ENCODE measurements around the gene PKN1. TPM values are rescaled to one million over a fixed set of nuclear protein-coding genes. Genes with fewer than 3 reads are reported as not detected.

PKN1 gene
- 84.5 to 89.1 TPM (median 85.9 TPM) in 3 replicates for total RNA-seq

- peak in 1 of 2 experiments; percentile 52 for DNase-seq (ENCODE audit: low spot score in 2 of 2, unreplicated experiment in 2 of 2)
Measured at GRCh38 chr19:14432791-14433553, at the start of gene PKN1. Gene PKN1, plus strand, starts transcription at chr19:14433306. Its CDS starts 216 bp downstream, at chr19:14433522.

GRCh38 chr19:14383661-14384555 lies 49.2 kb upstream of the PKN1 start:
- no peak for DNase-seq (ENCODE audit: low spot score in 2 of 2, unreplicated experiment in 2 of 2)
- Mint-ChIP-seq H3K27ac (no peak overlapping the region), H3K36me3 (no peaks in the 10 kb centered on the region), H3K27me3 (ENCODE audit: low read depth) (no peaks in the 10 kb centered on the region), H3K4me1 (peaks cover 18% of the 10 kb centered on the region), H3K9me3 (no peaks in the 10 kb centered on the region), H3K4me3 (no peak overlapping the region)
- no peak for TF ChIP-seq CTCF (IDR thresholded peaks at IDR 0.05; ENCODE audit: unreplicated experiment)

More at GRCh38 chr19:14432791-14433553, at the start of gene PKN1:
- H3K36me3 Mint-ChIP-seq, result no peaks in the 10 kb centered on the region
- H3K4me1 Mint-ChIP-seq, result peaks cover 17% of the 10 kb centered on the region
- H3K27ac Mint-ChIP-seq, result peak within 1 kb of the TSS; percentile 76
- peak within 1 kb of the TSS; percentile 79 for H3K4me3 Mint-ChIP-seq
- TF ChIP-seq CTCF (IDR thresholded peaks at IDR 0.05; ENCODE audit: unreplicated experiment), result no peak
- H3K9me3 Mint-ChIP-seq, result no peaks in the 10 kb centered on the region
- peaks cover 16% of the 10 kb centered on the region for H3K27me3 Mint-ChIP-seq (ENCODE audit: low read depth)

- no peak for TF ChIP-seq CTCF (IDR thresholded peaks at IDR 0.05; ENCODE audit: unreplicated experiment)
- H3K4me3 Mint-ChIP-seq, result no peak overlapping the region
Measured at GRCh38 chr19:14385492-14385891, 47.6 kb upstream of the PKN1 start.

GRCh38 chr19:14390548-14390947 lies 42.6 kb upstream of the PKN1 start:
- no peak overlapping the region for H3K4me3 Mint-ChIP-seq
- H3K36me3 Mint-ChIP-seq, result no peaks in the 10 kb centered on the region
- H3K9me3 Mint-ChIP-seq, result no peaks in the 10 kb centered on the region
- no peak overlapping the region for H3K27ac Mint-ChIP-seq
- no peaks in the 10 kb centered on the region for H3K4me1 Mint-ChIP-seq
- no peaks in the 10 kb centered on the region for H3K27me3 Mint-ChIP-seq (ENCODE audit: low read depth)
- no peak for DNase-seq (ENCODE audit: low spot score in 2 of 2, unreplicated experiment in 2 of 2)
- no peak for TF ChIP-seq CTCF (IDR thresholded peaks at IDR 0.05; ENCODE audit: unreplicated experiment)

More at GRCh38 chr19:14385492-14385891, 47.6 kb upstream of the PKN1 start:
- DNase-seq (ENCODE audit: low spot score in 2 of 2, unreplicated experiment in 2 of 2), result no peak
- Mint-ChIP-seq H3K9me3 (no peaks in the 10 kb centered on the region), H3K36me3 (no peaks in the 10 kb centered on the region), H3K27me3 (ENCODE audit: low read depth) (no peaks in the 10 kb centered on the region), H3K4me1 (peaks cover 13% of the 10 kb centered on the region), H3K27ac (no peak overlapping the region)

GRCh38 chr19:14391156-14391821 lies 41.8 kb upstream of the PKN1 start:
- Mint-ChIP-seq H3K36me3 (no peaks in the 10 kb centered on the region), H3K27me3 (ENCODE audit: low read depth) (no peaks in the 10 kb centered on the region), H3K9me3 (no peaks in the 10 kb centered on the region), H3K4me3 (no peak overlapping the region), H3K27ac (no peak overlapping the region), H3K4me1 (no peaks in the 10 kb centered on the region)
- DNase-seq (ENCODE audit: low spot score in 2 of 2, unreplicated experiment in 2 of 2), result no peak
- no peak for TF ChIP-seq CTCF (IDR thresholded peaks at IDR 0.05; ENCODE audit: unreplicated experiment)

Data from mesothelial cell of epicardium (in vitro differentiated cells).